GM18907 (cell line): Measurements from ENCODE around the gene GSK3B.

ENCODE experiments used
- ATAC-seq: cut with Tn5 transposase; IDR thresholded peaks from one replicate; pipeline ENCODE4 v1.9.1; 2021; ENCODE audit warnings: mild to moderate bottlenecking, moderate library complexity; ENCODE audit not compliant: unreplicated experiment

The GSK3B gene

GRCh38 chr3:120098710-120099109 lies 4.5 kb upstream of the GSK3B start:
- ATAC-seq = no peak

- ATAC-seq = no peak
Observed at GRCh38 chr3:120095979-120096426, 1.8 kb upstream of the GSK3B start.

- ATAC-seq = peak; percentile 49
Observed at GRCh38 chr3:120095226-120095978, 1.2 kb upstream of the GSK3B start.

- peak; percentile 79 for ATAC-seq
Observed at GRCh38 chr3:120094776-120095225, 554 bp upstream of the GSK3B start.

GRCh38 chr3:120093119-120093910 lies 932 bp downstream of the GSK3B start:
- no peak for ATAC-seq

- ATAC-seq = no peak
Observed at GRCh38 chr3:120092474-120092873, 1.8 kb downstream of the GSK3B start.

GRCh38 chr3:120090422-120090821 lies 3.8 kb downstream of the GSK3B start:
- no peak for ATAC-seq

- ATAC-seq = no peak
Observed at GRCh38 chr3:120089089-120089488, 5.2 kb downstream of the GSK3B start.

GRCh38 chr3:120088622-120089021 lies 5.6 kb downstream of the GSK3B start:
- no peak for ATAC-seq

GRCh38 chr3:120081719-120082118 lies 12.5 kb downstream of the GSK3B start:
- peak; percentile 80 for ATAC-seq

GRCh38 chr3:120080836-120081235 lies 13.4 kb downstream of the GSK3B start:
- no peak for ATAC-seq

GRCh38 chr3:120077731-120078130 lies 16.5 kb downstream of the GSK3B start:
- no peak for ATAC-seq

- ATAC-seq = peak; percentile 51
Observed at GRCh38 chr3:120072867-120073525, 21.3 kb downstream of the GSK3B start.

- no peak for ATAC-seq
Observed at GRCh38 chr3:120071259-120071658, 23.0 kb downstream of the GSK3B start.

- ATAC-seq = no peak
Observed at GRCh38 chr3:120070263-120070981, 23.8 kb downstream of the GSK3B start.

GRCh38 chr3:120067083-120067482 lies 27.2 kb downstream of the GSK3B start:
- no peak for ATAC-seq

- ATAC-seq = no peak
Observed at GRCh38 chr3:120066634-120067033, 27.6 kb downstream of the GSK3B start.

GRCh38 chr3:120064641-120065040 lies 29.6 kb downstream of the GSK3B start:
- no peak for ATAC-seq

- no peak for ATAC-seq
Observed at GRCh38 chr3:120062474-120062873, 31.8 kb downstream of the GSK3B start.

GRCh38 chr3:120059081-120059864 lies 35.0 kb downstream of the GSK3B start:
- ATAC-seq = no peak
